GM12872 (cell line): ENCODE data around the gene CACTIN.

Experiments
- TF ChIP-seq, protein P1 (sequence below): IDR thresholded peaks from 3 replicates; pipeline ENCODE4 v1.5.1; 2011; ENCODE audit warnings: low read depth, mild to moderate bottlenecking, low read length, moderate library complexity; ENCODE audit not compliant: insufficient read depth

The CACTIN gene

DNA sequence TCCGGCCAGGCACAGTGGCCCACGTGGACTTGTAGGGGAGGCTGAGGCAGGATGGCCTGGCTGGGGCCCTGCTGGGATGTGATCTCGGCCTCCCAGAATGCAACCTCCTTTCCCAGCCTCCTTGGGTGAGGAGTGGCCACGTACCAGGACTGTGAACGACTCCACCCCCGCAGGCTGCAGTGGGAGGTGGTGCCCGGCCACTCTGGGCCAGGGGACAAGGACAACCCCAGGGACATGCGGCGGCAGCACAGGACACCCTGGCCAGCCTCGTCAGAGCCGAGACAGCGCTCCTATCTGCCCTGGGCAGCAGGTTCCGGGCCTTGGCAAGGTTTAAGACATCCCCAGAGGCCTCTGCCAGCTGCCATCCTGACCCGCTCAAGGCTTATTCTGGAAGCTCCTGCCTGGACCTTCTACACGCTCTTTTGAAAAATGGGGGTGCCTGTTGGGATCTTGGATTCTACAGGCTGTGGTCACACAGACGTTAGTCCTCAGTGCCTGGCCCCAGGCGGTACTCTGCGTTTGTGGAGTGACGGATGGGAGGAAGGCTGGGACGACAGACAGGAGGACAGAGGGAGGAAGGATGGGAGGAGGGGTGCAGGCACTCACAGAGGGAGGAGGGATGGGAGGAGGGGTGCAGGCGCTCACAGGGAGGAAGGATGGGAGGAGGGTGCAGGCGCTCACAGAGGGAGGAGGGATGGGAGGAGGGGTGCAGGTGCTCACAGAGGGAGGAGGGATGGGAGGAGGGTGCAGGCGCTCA lies 19.9 kb upstream of the CACTIN start:
- TF ChIP-seq, protein P1, sequence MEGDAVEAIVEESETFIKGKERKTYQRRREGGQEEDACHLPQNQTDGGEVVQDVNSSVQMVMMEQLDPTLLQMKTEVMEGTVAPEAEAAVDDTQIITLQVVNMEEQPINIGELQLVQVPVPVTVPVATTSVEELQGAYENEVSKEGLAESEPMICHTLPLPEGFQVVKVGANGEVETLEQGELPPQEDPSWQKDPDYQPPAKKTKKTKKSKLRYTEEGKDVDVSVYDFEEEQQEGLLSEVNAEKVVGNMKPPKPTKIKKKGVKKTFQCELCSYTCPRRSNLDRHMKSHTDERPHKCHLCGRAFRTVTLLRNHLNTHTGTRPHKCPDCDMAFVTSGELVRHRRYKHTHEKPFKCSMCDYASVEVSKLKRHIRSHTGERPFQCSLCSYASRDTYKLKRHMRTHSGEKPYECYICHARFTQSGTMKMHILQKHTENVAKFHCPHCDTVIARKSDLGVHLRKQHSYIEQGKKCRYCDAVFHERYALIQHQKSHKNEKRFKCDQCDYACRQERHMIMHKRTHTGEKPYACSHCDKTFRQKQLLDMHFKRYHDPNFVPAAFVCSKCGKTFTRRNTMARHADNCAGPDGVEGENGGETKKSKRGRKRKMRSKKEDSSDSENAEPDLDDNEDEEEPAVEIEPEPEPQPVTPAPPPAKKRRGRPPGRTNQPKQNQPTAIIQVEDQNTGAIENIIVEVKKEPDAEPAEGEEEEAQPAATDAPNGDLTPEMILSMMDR, result no peak

DNA sequence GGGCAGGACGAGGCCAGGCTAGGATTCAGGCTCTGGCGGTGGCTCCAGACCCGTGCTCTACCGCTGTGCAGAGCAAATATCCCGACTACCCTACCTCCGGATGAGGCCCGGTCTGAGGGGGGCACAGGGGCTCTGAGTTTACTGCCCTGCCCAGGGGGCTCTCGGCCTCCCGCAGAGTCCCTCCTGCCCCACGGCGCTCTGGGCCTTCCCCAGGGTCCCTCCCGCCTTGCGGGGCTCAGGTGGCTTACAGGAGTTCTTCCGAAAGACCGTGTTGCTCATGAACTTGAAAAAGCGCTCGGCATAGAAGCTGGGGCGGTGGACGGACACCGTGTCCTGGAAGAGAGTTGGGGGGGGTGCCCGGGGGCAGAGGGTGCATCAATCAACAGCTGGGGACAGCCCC lies 19.1 kb upstream of the CACTIN start:
- TF ChIP-seq, protein P1, result no peak

DNA sequence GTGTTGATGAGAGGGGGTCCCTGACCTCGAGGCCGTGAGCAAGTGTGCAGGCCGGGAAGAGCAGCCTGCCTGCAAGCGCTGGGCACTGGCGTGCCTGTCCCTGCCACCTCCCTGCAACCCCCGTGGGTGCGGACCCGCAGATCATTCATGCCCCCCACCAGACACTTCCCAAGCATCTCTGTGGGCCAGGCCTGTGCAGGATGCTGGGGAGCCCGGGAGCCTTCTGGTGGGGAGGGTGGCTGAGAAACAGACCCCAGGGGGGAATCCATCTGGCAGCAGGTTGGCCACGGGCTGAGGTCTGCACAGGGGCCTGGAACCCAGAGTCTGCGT lies 18.4 kb upstream of the CACTIN start:
- TF ChIP-seq, protein P1, result no peak

DNA sequence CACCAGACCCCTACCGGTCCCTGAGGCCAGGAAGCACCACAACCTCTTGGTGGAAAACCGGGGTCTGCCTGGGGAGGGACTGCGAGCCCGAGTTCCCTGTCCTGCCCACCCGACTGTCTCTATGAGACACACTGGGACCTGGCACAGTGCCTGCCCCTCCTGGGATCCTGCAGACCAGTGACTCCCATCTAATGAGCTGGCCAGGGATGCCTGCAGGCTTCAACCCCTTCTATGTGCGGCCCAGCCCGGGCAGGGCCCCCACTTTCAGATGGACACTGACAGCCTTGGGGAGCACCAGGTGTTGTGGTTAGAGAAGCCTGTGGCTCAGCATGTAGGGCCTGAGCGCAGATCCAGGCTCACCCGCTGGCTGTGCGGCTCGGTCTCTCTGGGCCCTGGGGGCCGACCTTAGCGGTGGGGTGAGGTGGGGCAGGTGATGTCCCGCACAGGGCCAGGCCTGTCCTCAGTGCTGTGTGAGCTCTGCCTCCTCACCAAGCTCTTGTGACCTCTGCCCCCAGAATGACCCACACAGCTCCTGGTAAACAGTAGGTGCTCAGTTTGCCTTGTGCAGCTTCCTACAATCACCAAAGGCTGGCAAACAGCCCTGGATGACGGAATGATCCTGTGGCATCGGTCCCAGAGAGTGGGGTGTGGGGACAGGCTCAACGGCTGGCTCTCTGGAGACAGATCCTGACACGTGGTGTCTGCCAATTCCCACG lies 17.9 kb upstream of the CACTIN start:
- TF ChIP-seq, protein P1, result no peak

DNA sequence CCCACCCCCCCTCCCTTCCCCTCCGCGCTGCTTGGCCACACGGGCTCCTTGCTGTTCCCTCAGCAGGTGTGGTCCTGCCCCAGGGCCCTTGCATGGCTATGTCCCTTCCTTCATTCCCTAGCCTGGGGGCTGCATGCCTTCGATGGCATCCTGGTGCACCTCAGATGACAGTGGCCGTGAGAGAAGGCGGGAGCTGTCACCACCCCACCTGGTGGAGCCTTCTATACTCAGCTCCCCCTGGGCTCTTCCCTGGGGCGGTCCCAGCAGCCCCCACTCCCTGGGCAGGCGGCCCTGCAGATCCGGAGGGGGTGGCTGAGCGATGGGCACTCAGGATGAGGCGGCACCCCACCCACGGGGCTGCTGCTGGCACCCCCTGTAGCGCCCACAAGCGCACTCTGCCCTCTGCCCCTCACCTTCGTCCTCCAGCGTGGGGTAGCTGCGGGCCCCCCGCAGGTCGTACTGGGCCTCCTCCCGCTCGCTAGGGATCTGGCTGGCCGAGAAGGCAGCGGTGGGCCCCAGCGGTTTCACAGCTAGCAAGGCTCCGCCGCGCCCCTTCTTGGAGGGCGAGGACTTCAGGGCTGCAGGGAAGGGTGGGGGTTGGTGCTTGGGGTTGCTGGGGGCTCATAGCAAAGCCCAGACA lies 17.2 kb upstream of the CACTIN start:
- TF ChIP-seq, protein P1, result no peak

DNA sequence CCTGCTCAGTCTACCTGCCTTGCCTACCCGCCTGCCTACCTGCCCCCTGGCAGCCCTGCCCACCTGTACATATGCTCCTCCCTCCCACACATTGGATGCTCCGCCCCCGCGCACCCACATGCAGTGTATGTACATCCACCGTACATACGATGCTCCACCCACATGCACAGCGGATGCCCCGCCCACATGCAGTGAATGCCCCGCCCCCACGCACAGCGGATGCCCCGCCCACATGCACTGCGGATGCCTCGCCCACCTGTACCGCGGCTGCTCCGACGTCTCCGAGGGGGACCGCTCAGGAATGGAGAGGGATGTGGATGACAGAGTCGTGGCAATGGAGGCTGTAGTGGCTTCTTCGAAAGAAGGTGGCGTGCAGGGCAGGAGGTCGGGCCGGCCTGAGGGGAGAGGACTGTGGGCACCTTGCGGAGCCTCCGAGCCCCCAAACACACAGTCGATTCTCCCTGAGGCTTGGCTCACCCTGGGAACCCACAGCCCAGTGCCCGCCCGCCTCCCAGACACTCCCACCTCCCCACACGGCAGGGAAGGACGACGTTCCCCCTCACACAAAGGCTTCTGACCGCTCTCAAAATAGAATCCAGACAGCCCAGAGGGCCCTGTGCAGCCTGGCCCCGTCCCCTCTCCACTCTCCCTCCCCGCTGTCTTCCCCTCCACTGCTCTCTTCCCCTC lies 16.5 kb upstream of the CACTIN start:
- TF ChIP-seq, protein P1, result no peak

DNA sequence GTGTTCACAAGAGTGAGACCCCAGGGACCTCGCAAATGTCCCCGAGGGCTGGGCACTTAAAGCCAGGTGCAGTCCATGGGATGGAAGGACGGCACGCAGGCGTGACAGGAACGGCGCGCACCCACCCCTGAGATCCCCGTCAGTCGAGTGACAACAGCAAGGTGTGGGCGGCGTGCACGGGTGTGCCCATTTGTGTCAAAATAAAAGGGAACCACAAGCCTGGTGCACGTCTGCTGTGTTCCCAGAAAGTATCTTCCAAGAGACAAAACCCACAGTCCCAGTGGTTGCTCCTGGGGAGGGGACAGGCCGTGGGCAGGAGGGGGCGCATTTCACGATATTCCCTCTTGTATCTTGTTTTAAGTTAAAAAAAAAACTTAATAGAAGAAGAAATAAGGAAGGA lies 15.7 kb upstream of the CACTIN start:
- TF ChIP-seq, protein P1, result no peak
